OCI-LY1 (cell line): Measurements from ENCODE around the gene DCAF15.

Experiments
- H2AFZ ChIP-seq: fragments of 200-600 bp; sonication (generic), shearing (Covaris generic); 2 replicates; pipeline ENCODE4 v1.6.0; 2014; ENCODE audit warnings: antibody characterized with exemption, mild to moderate bottlenecking, low read length
- H3F3A ChIP-seq: fragments of 200-600 bp; sonication (generic), shearing (Covaris generic); 2 replicates; pipeline ENCODE4 v1.6.0; 2014; ENCODE audit warnings: mild to moderate bottlenecking, antibody characterized with exemption, low read length, moderate library complexity; ENCODE audit not compliant: insufficient read depth
- H3K27ac ChIP-seq: fragments of 200-600 bp; sonication (generic); 2 replicates; pipeline ENCODE4 v1.5.1; 2014; ENCODE audit warnings: low read length, mixed run types, mild to moderate bottlenecking, low read depth; ENCODE audit not compliant: poor library complexity, severe bottlenecking
- H3K27me3 ChIP-seq: fragments of 200-600 bp; sonication (generic); 2 replicates; pipeline ENCODE4 v1.6.0; 2014; ENCODE audit warnings: antibody characterized with exemption, mild to moderate bottlenecking, low read length, moderate library complexity; ENCODE audit not compliant: insufficient read depth
- H3K36me3 ChIP-seq: fragments of 200-600 bp; sonication (generic); 2 replicates; pipeline ENCODE4 v1.6.1; 2014; ENCODE audit warnings: mild to moderate bottlenecking, antibody characterized with exemption, low read length, moderate library complexity, mixed read lengths; ENCODE audit not compliant: insufficient read depth
- H3K4me1 ChIP-seq: fragments of 200-600 bp; sonication (generic); 2 replicates; pipeline ENCODE4 v1.5.1; 2014; ENCODE audit warnings: mild to moderate bottlenecking, low read length, moderate library complexity; ENCODE audit not compliant: insufficient read depth, severe bottlenecking
- H3K4me2 ChIP-seq: fragments of 200-600 bp; sonication (generic), shearing (Covaris generic); 2 replicates; pipeline ENCODE4 v1.6.1; 2014; ENCODE audit warnings: low read length
- H3K4me3 ChIP-seq: fragments of 200-600 bp; sonication (generic); 2 replicates; pipeline ENCODE4 v1.5.1; 2014; ENCODE audit warnings: low read length, low read depth, mild to moderate bottlenecking, mixed read lengths; ENCODE audit not compliant: poor library complexity, severe bottlenecking
- H3K79me2 ChIP-seq: fragments of 200-600 bp; shearing (Covaris generic); 2 replicates; pipeline ENCODE4 v1.6.1; 2016; ENCODE audit warnings: mixed run types, low read length, mixed read lengths; ENCODE audit not compliant: insufficient read depth
- H3K9ac ChIP-seq: fragments of 200-600 bp; sonication (generic), shearing (Covaris generic); 2 replicates; pipeline ENCODE4 v1.6.1; 2014; ENCODE audit warnings: mild to moderate bottlenecking, low read length, mixed read lengths
- H3K9me2 ChIP-seq: fragments of 200-600 bp; sonication (generic), shearing (Covaris generic); 2 replicates; pipeline ENCODE4 v1.6.1; 2014; ENCODE audit warnings: low read depth, mild to moderate bottlenecking, low read length, mixed read lengths
- H3K9me3 ChIP-seq: fragments of 200-600 bp; shearing (Covaris generic); 2 replicates; pipeline ENCODE4 v1.6.1; 2014; ENCODE audit warnings: low read length, mixed read lengths
- H4K20me1 ChIP-seq: fragments of 200-600 bp; sonication (generic), shearing (Covaris generic); 2 replicates; pipeline ENCODE4 v1.6.0; 2016; ENCODE audit warnings: mild to moderate bottlenecking, low read length; ENCODE audit not compliant: insufficient read depth
- CTCF ChIP-seq: fragments of 200-600 bp; sonication (generic), shearing (Covaris generic); IDR thresholded peaks from 2 replicates; pipeline ENCODE4 v1.5.1; 2017; ENCODE audit warnings: mild to moderate bottlenecking, antibody characterized with exemption, low read length, moderate library complexity, mixed read lengths
- EZH2 ChIP-seq: fragments of 200-600 bp; sonication (generic), shearing (Covaris generic); IDR thresholded peaks from 2 replicates; pipeline ENCODE4 v1.8.0; 2017; ENCODE audit warnings: borderline replicate concordance, mixed run types, mild to moderate bottlenecking, antibody characterized with exemption, low read length, moderate library complexity, mixed read lengths

Gene DCAF15

GRCh38 chr19:13989487-13989886, 37.2 kb downstream of the DCAF15 start:
- H3K9me3 ChIP-seq: no peaks in the 10 kb centered on the region
- no peak overlapping the region for H3K27ac ChIP-seq
- H3K9ac ChIP-seq: no peak overlapping the region
- no peaks in the 10 kb centered on the region; the same call in 1 of the 2 replicates for H3K27me3 ChIP-seq
- no peaks in the 10 kb centered on the region; the same call in 1 of the 2 replicates for H3K36me3 ChIP-seq
- H4K20me1 ChIP-seq: no peaks in the 10 kb centered on the region
- no peak overlapping the region for H3K4me2 ChIP-seq
- H3K4me3 ChIP-seq: no peak overlapping the region
- no peaks in the 10 kb centered on the region for H3K9me2 ChIP-seq
- no peak for TF ChIP-seq CTCF
- TF ChIP-seq EZH2: no peak
- H2AFZ ChIP-seq: no peak overlapping the region
- no peaks in the 10 kb centered on the region for H3K79me2 ChIP-seq
- no peaks in the 10 kb centered on the region; the same call in 1 of the 2 replicates for H3F3A ChIP-seq
- H3K4me1 ChIP-seq: peaks cover 30% of the 10 kb centered on the region

DNA sequence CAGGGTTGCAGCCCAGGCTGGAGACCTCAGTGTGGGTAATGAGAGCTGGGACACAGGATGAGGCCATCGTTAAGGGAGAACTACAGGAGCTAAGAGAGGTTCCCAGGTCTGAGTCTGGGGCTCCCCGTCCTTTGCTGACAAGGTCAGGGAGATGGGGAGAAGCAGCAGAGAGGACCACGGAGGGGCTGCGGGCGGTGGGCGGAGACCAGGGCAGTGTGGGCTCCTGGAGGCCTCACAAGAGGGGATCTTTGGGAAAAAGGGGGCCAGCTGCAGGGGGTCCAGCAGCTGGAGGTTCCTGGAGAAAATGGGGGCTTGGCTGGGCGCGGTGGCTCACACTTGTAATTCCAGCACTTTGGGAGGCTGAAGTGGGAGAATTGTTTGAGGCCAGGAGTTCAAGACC, 37.8 kb downstream of the DCAF15 start:
- H3K4me1 ChIP-seq: peaks cover 28% of the 10 kb centered on the region
- no peaks in the 10 kb centered on the region; the same call in 1 of the 2 replicates for H3K36me3 ChIP-seq
- no peaks in the 10 kb centered on the region for H3K79me2 ChIP-seq
- no peak overlapping the region for H3K4me2 ChIP-seq
- TF ChIP-seq EZH2 (no peak), CTCF (no peak)
- no peak overlapping the region for H2AFZ ChIP-seq
- H3K27ac ChIP-seq: no peak overlapping the region
- no peaks in the 10 kb centered on the region for H3K27me3 ChIP-seq
- no peaks in the 10 kb centered on the region for H3K9me2 ChIP-seq
- no peak overlapping the region for H3K4me3 ChIP-seq
- H3K9me3 ChIP-seq: no peaks in the 10 kb centered on the region
- no peaks in the 10 kb centered on the region; the same call in 1 of the 2 replicates for H3F3A ChIP-seq
- no peaks in the 10 kb centered on the region for H4K20me1 ChIP-seq
- no peak overlapping the region for H3K9ac ChIP-seq

- no peak overlapping the region for H3K4me3 ChIP-seq
- no peak for TF ChIP-seq CTCF
- TF ChIP-seq EZH2: no peak
- H3K9ac ChIP-seq: no peak overlapping the region
- no peaks in the 10 kb centered on the region for H3K9me3 ChIP-seq
- no peaks in the 10 kb centered on the region for H3K79me2 ChIP-seq
- peaks cover 9% of the 10 kb centered on the region for H3K4me1 ChIP-seq
- H3K4me2 ChIP-seq: no peak overlapping the region
- H3K27me3 ChIP-seq: no peaks in the 10 kb centered on the region
- no peaks in the 10 kb centered on the region for H4K20me1 ChIP-seq
- H3K27ac ChIP-seq: no peak overlapping the region
- no peaks in the 10 kb centered on the region for H3F3A ChIP-seq
- H3K36me3 ChIP-seq: no peaks in the 10 kb centered on the region; the same call in 1 of the 2 replicates
- H2AFZ ChIP-seq: no peak overlapping the region
- H3K9me2 ChIP-seq: no peaks in the 10 kb centered on the region
These were observed 39.7 kb downstream of the DCAF15 start for GRCh38 chr19:13992025-13992424.
